WTC11 (cell line): ENCODE results near the gene RTP5.

Experiments
- ATF6 ChIP-seq: sonication (generic); formaldehyde crosslinking; IDR thresholded peaks from 2 replicates; pipeline ENCODE4 v1.8.1; 2023; ENCODE audit warnings: mild to moderate bottlenecking, missing genetic modification reagents
- CDX4 ChIP-seq: fragments of 250-450 bp; sonication (Bioruptor Pico); IDR thresholded peaks from 2 replicates; pipeline ENCODE4 v1.9.0; 2021; ENCODE audit warnings: moderate library complexity, mild to moderate bottlenecking, inconsistent platforms, borderline replicate concordance
- CREB1 ChIP-seq: sonication (generic); formaldehyde crosslinking; IDR thresholded peaks from 2 replicates; pipeline ENCODE4 v1.8.0; 2023; ENCODE audit warnings: mild to moderate bottlenecking, missing genetic modification reagents
- KAT7 ChIP-seq: sonication (generic); formaldehyde crosslinking; IDR thresholded peaks from 2 replicates; pipeline ENCODE4 v1.8.1; 2023; ENCODE audit warnings: missing genetic modification reagents, mild to moderate bottlenecking, borderline replicate concordance
- MAX ChIP-seq: sonication (generic); formaldehyde crosslinking; IDR thresholded peaks from 2 replicates; pipeline ENCODE4 v1.8.0; 2022; ENCODE audit warnings: mild to moderate bottlenecking, missing genetic modification reagents
- RELA ChIP-seq: sonication (generic); formaldehyde crosslinking; IDR thresholded peaks from 2 replicates; pipeline ENCODE4 v1.8.1; 2022; ENCODE audit warnings: missing genetic modification reagents, mild to moderate bottlenecking, borderline replicate concordance
- SP1 ChIP-seq: sonication (generic); formaldehyde crosslinking; conservative IDR thresholded peaks from 2 replicates; pipeline ENCODE4 v1.8.1; 2022; ENCODE audit warnings: missing genetic modification reagents
- ZNF263 ChIP-seq: sonication (generic); formaldehyde crosslinking; IDR thresholded peaks from 2 replicates; pipeline ENCODE4 v1.8.1; 2022; ENCODE audit warnings: low read depth, mild to moderate bottlenecking, moderate library complexity, missing genetic modification reagents
- TF ChIP-seq, protein P1 (sequence below): fragments of 200-600 bp; IDR thresholded peaks from 2 replicates; pipeline ENCODE4 v1.8.0; 2022; ENCODE audit warnings: antibody characterized with exemption
- TF ChIP-seq, protein P2 (sequence below): sonication (generic); formaldehyde crosslinking; IDR thresholded peaks from 2 replicates; pipeline ENCODE4 v1.8.1; 2023; ENCODE audit warnings: mild to moderate bottlenecking, missing genetic modification reagents, moderate library complexity

DNA sequence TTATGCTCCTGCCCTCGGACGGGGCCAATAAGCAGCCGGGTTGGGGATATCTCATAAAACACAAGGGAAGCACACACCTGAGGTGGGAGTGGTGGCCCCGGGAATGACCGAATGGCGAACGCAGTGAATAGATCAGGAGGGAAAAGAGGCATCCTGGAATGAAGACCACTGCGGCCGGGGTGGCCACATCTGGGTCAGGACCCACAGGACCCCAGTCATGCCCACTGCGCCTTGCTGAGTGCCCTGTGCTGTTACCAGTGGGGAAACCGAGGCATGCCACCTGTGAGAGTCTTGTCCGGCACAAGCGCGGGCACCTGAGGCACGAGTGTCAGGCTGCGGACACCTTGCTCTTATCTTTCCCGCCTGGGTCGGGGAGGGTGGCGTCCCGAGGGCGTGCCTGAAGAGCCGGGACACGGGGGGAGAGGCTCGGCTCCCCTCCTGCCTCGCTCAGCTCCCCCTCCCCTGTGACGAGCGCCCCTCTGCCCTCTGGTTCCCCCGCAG, 12.4 kb upstream of the RTP5 start:
- no peak for TF ChIP-seq SP1 (CRISPR knock-in tag)
- no peak for TF ChIP-seq KAT7
- TF ChIP-seq ZNF263: no peak
- no peak for TF ChIP-seq ATF6 (CRISPR knock-in tag)
- no peak for TF ChIP-seq MAX (CRISPR knock-in tag)
- TF ChIP-seq RELA (CRISPR knock-in tag): no peak
- TF ChIP-seq, protein P1, sequence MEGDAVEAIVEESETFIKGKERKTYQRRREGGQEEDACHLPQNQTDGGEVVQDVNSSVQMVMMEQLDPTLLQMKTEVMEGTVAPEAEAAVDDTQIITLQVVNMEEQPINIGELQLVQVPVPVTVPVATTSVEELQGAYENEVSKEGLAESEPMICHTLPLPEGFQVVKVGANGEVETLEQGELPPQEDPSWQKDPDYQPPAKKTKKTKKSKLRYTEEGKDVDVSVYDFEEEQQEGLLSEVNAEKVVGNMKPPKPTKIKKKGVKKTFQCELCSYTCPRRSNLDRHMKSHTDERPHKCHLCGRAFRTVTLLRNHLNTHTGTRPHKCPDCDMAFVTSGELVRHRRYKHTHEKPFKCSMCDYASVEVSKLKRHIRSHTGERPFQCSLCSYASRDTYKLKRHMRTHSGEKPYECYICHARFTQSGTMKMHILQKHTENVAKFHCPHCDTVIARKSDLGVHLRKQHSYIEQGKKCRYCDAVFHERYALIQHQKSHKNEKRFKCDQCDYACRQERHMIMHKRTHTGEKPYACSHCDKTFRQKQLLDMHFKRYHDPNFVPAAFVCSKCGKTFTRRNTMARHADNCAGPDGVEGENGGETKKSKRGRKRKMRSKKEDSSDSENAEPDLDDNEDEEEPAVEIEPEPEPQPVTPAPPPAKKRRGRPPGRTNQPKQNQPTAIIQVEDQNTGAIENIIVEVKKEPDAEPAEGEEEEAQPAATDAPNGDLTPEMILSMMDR: no peak
- no peak for TF ChIP-seq CREB1 (CRISPR knock-in tag)
- TF ChIP-seq, protein P2, sequence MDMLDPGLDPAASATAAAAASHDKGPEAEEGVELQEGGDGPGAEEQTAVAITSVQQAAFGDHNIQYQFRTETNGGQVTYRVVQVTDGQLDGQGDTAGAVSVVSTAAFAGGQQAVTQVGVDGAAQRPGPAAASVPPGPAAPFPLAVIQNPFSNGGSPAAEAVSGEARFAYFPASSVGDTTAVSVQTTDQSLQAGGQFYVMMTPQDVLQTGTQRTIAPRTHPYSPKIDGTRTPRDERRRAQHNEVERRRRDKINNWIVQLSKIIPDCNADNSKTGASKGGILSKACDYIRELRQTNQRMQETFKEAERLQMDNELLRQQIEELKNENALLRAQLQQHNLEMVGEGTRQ (CRISPR knock-in tag): no peak
- TF ChIP-seq CDX4: no peak
